Neuron (in vitro differentiated cells): ENCODE results near the gene B4GALT4.
"Not testable (repeated sequence)": the region's sequence is repeated elsewhere in the genome, so short reads cannot be mapped to it uniquely, and the experiment has no call there.

Experiments used
- H2AFZ ChIP-seq: one replicate; pipeline ENCODE4 v1.6.1; 2013; ENCODE audit warnings: low read depth, mild to moderate bottlenecking, inconsistent platforms, low read length, moderate library complexity
- H3K27me3 ChIP-seq: one replicate; pipeline ENCODE4 v1.6.1; 2013; ENCODE audit warnings: low read length; ENCODE audit not compliant: insufficient read depth
- H3K36me3 ChIP-seq: one replicate; pipeline ENCODE4 v1.6.1; 2013; ENCODE audit warnings: low read length; ENCODE audit not compliant: insufficient read depth
- H3K4me1 ChIP-seq: one replicate; pipeline ENCODE4 v1.6.1; 2013; ENCODE audit warnings: low read length; ENCODE audit not compliant: insufficient read depth
- H3K4me3 ChIP-seq: 2 replicates; pipeline ENCODE4 v1.5.1; 2013; ENCODE audit warnings: mild to moderate bottlenecking, low read length, moderate library complexity
- H3K9me3 ChIP-seq: one replicate; pipeline ENCODE4 v1.6.1; 2013; ENCODE audit warnings: low read length

Gene B4GALT4

GRCh38 chr3:119176778-119177177 is 63.9 kb downstream of the B4GALT4 start:
- Histone ChIP-seq H2AFZ (no peak overlapping the region), H3K4me3 (no peak overlapping the region), H3K4me1 (peaks cover 2% of the 10 kb centered on the region), H3K36me3 (no peaks in the 10 kb centered on the region), H3K27me3 (peaks cover 14% of the 10 kb centered on the region), H3K9me3 (no peaks in the 10 kb centered on the region)

- no peak overlapping the region for H3K4me3 ChIP-seq
- H3K27me3 ChIP-seq = peaks cover 14% of the 10 kb centered on the region
- H3K4me1 ChIP-seq = peaks cover 2% of the 10 kb centered on the region
- H2AFZ ChIP-seq = no peak overlapping the region
- H3K9me3 ChIP-seq = no peaks in the 10 kb centered on the region
- no peaks in the 10 kb centered on the region for H3K36me3 ChIP-seq
Measured at GRCh38 chr3:119175872-119176756, 64.6 kb downstream of the B4GALT4 start.

- peaks cover 14% of the 10 kb centered on the region for H3K27me3 ChIP-seq
- peaks cover 2% of the 10 kb centered on the region for H3K4me1 ChIP-seq
- H3K36me3 ChIP-seq = no peaks in the 10 kb centered on the region
- H2AFZ ChIP-seq = peak within 1 kb of the TSS; percentile 47
- H3K4me3 ChIP-seq = no peak within 1 kb of the TSS
- no peaks in the 10 kb centered on the region for H3K9me3 ChIP-seq
Measured at GRCh38 chr3:119173325-119173724, 67.4 kb downstream of the B4GALT4 start, which contains the start of gene UPK1B. Gene UPK1B (plus strand): TSS chr3:119173598. CDS start chr3:119186742, 13,144 bp downstream.

GRCh38 chr3:119170821-119171220 is 69.9 kb downstream of the B4GALT4 start:
- no peaks in the 10 kb centered on the region for H3K36me3 ChIP-seq
- no peaks in the 10 kb centered on the region for H3K9me3 ChIP-seq
- H3K27me3 ChIP-seq = peaks cover 14% of the 10 kb centered on the region
- peaks cover 2% of the 10 kb centered on the region for H3K4me1 ChIP-seq
- H3K4me3 ChIP-seq = no peak overlapping the region
- H2AFZ ChIP-seq = no peak overlapping the region

GRCh38 chr3:119164745-119165144 is 75.9 kb downstream of the B4GALT4 start:
- not testable (repeated sequence) for H2AFZ ChIP-seq, H3K4me3 ChIP-seq, H3K27me3 ChIP-seq, H3K4me1 ChIP-seq, H3K36me3 ChIP-seq, H3K9me3 ChIP-seq
